ENCODE results near the gene GADD45G. TPM values are rescaled to one million over a fixed set of nuclear protein-coding genes. Genes with fewer than 3 reads are reported as not detected.

The GADD45G gene
- total and polyA plus RNA-seq, 2 experiments from 2014 or later, result 12.7 to 24.1 TPM

- Histone ChIP-seq H3K9me2 (ENCODE audit: insufficient read depth) (no peaks in the 10 kb centered on the region), H3K27ac (ENCODE audit: low read depth) (no peak overlapping the region), H2AFZ (no peak overlapping the region), H3K4me2 (no peak overlapping the region), H3K36me3 (ENCODE audit: insufficient read depth) (no peaks in the 10 kb centered on the region), H3K4me1 (ENCODE audit: insufficient read depth) (peaks cover 9% of the 10 kb centered on the region; the same call in 1 of the 2 replicates), H3F3A (replicated peaks; ENCODE audit: low read depth) (no peaks in the 10 kb centered on the region), H3K4me3 (no peak overlapping the region), H4K20me1 (replicated peaks; ENCODE audit: insufficient read depth) (no peaks in the 10 kb centered on the region), H3K27me3 (ENCODE audit: insufficient read depth) (no peaks in the 10 kb centered on the region), H3K79me2 (replicated peaks; ENCODE audit: insufficient read depth) (no peaks in the 10 kb centered on the region)
- Mint-ChIP-seq H3K4me1 (peaks cover 17% of the 10 kb centered on the region), H3K36me3 (ENCODE audit: low read depth) (no peaks in the 10 kb centered on the region), H3K9me3 (no peaks in the 10 kb centered on the region), H3K4me3 (no peak overlapping the region), H3K27ac (no peak overlapping the region), H3K27me3 (ENCODE audit: insufficient read depth, low read depth, poor library complexity) (peaks cover 10% of the 10 kb centered on the region)
- DNase-seq (ENCODE audit: low spot score) (no peak), ATAC-seq (no peak)
- no peak for TF ChIP-seq EZH2phosphoT487 (IDR thresholded peaks at IDR 0.05; ENCODE audit: unreplicated experiment)
- TF ChIP-seq NANOG (IDR thresholded peaks at IDR 0.05; ENCODE audit: borderline replicate concordance), result no peak
- no peak for TF ChIP-seq EZH2 (IDR thresholded peaks at IDR 0.05; ENCODE audit: low read depth, unreplicated experiment)
- TF ChIP-seq JUNB (IDR thresholded peaks at IDR 0.05; ENCODE audit: unreplicated experiment), result no peak
- TF ChIP-seq STAT1 (IDR thresholded peaks at IDR 0.05; ENCODE audit: unreplicated experiment), result no peak
- no peak for TF ChIP-seq REST (IDR thresholded peaks at IDR 0.05; ENCODE audit: unreplicated experiment)
- no peak for TF ChIP-seq ZNF331 (CRISPR knock-in tag; IDR thresholded peaks at IDR 0.05; ENCODE audit: low read depth)
- no peak for TF ChIP-seq POLR2AphosphoS5 (IDR thresholded peaks at IDR 0.05; ENCODE audit: low read depth)
- TF ChIP-seq ETS1 (IDR thresholded peaks at IDR 0.05), result no peak
- TF ChIP-seq CREB1 (CRISPR knock-in tag; IDR thresholded peaks at IDR 0.05; ENCODE audit: low read depth), result no peak
- no peak; a peak in 1 of 4 replicates for TF ChIP-seq CTCF (conservative IDR thresholded peaks at IDR 0.05; ENCODE audit: low read depth in 2 of 2)
- TF ChIP-seq ZNF114 (CRISPR knock-in tag; IDR thresholded peaks at IDR 0.05), result no peak
These were observed 7.8 kb upstream of the GADD45G start for GRCh38 chr9:89596937-89597555.
